ENCODE data around the gene ATL2.
"Not testable (repeated sequence)": the region's sequence is repeated elsewhere in the genome, so short reads cannot be mapped to it uniquely, and the experiment has no call there.

Gene ATL2

DNA sequence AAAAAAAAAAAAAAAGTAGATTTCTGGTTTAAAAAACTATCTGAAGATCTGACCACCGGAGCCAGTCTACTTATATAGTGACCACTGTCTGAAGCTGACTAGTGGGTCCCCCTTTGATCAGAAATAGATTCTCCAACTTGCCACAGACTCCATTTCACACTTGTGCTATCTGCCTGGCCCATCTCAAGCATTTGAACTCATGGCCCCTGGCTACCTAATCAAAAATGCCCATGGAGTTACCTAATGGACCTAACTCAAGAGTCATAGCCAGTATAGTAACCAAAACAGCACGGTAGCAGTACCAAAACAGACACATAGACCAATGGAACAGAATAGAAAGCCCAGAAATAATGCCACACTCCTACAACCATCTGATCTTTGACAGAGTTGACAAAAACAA, 17.0 kb upstream of the ATL2 start:
- DNase-seq (ENCODE audit: extremely low read depth in 1 of 2, low read depth in 1 of 2), result no peak

DNA sequence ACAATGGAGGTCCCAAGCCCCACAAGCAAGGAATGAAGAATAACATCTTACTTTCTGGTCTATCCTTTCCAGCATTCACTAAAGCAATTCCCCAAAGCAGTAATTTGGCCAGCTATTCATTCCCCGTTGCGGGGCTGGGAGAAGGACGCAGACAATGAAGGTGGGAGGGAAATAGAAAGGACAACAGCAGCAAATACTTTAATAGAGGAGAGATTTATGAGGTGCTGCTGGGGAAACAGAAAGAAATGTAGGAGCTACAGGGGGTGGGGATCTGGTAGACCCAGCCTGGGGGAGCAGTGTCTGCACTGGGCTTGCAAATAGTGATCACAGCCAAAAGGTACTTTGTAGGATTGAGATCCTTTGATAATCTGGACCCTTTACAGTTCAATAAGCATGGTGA, 13.9 kb upstream of the ATL2 start:
- DNase-seq (ENCODE audit: extremely low read depth in 1 of 2, low read depth in 1 of 2), result no peak

- DNase-seq (ENCODE audit: extremely low read depth in 1 of 2, low read depth in 1 of 2), result no peak
These were observed 10.8 kb upstream of the ATL2 start for GRCh38 chr2:38387887-38388286.

DNA sequence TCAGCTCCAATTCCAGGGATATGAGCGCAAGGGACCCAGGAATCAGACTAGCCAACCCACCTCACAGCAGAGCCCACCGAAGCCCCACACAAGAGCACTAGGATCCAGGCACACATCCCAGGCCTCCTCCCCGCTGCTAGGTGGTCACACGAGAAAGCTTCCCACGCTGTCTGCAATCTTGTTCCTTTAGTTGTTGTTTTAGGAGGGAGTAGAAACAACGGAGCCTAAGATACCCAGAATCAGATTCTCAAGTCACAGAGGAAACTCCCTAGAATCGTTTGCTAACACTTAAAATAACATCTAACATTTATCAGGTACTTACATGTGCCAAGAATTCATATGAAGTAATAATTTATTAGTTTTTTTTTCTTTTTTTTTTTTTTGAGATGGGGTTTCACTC, 9.7 kb upstream of the ATL2 start:
- DNase-seq (ENCODE audit: extremely low read depth in 1 of 2, low read depth in 1 of 2), result no peak

DNA sequence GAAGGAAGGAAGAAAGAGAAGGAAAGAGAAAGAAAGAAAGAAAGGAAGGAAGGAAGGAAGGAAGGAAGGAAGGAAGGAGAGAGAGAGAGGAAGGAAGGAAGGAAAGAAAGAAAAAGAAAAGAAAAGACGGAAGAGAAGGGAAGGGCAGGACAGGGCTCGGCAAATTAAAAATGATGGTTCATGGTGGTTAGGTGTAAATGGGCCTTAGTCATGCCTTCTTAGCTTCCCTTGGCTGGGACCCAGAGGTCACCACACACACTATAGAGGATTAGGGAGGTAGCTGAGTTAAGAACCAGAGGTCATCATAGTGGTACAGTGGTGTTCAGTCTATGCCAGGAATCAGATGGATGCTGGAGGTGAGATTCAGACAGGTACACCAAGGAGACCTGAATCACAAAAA, 9.3 kb upstream of the ATL2 start:
- DNase-seq (ENCODE audit: extremely low read depth in 1 of 2, low read depth in 1 of 2), result no peak

- no peak for DNase-seq (ENCODE audit: extremely low read depth in 1 of 2, low read depth in 1 of 2)
These were observed 7.3 kb upstream of the ATL2 start for GRCh38 chr2:38384338-38384737.

- not testable (repeated sequence) for DNase-seq (ENCODE audit: extremely low read depth in 1 of 2, low read depth in 1 of 2)
These were observed 6.7 kb upstream of the ATL2 start for GRCh38 chr2:38383741-38384140.

DNA sequence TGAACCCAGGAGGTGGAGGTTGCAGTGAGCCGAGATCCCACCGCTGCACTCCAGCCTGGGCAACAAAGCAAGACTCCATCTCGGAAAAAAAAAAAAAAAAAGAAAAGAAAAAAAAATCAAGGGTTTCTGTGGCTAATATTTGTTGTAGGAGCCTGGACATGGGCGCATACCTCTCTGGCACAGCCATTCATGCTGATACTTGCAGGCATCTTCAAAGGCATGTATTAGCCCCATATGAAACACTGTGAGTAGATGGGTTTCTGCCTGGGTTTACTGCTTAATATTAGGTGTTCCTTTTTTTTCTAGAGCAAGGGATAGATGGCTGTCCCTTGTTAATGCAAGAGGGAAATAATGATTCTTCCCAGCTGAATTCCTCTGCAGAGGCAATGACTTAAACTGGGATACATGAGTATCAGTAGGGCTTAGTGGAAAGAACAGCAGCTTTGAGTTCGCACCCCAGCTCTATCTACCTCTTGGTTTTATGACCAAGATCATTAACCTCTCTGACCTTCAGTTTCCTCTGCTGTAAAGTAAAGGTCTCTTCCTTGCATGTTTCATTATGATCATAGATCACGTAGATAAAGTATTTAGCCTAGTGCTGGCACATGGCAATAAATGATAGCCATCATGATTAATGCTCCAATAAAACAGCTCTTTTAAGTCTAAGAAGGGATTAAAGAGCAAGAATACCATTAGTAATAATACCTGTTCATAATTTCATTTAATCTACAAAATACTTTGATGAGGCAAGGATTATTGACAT, 4.5 kb upstream of the ATL2 start:
- DNase-seq (ENCODE audit: extremely low read depth in 1 of 2, low read depth in 1 of 2), result no peak

- DNase-seq (ENCODE audit: extremely low read depth in 1 of 2, low read depth in 1 of 2), result no peak
These were observed 3.5 kb upstream of the ATL2 start for GRCh38 chr2:38380397-38381130.

DNA sequence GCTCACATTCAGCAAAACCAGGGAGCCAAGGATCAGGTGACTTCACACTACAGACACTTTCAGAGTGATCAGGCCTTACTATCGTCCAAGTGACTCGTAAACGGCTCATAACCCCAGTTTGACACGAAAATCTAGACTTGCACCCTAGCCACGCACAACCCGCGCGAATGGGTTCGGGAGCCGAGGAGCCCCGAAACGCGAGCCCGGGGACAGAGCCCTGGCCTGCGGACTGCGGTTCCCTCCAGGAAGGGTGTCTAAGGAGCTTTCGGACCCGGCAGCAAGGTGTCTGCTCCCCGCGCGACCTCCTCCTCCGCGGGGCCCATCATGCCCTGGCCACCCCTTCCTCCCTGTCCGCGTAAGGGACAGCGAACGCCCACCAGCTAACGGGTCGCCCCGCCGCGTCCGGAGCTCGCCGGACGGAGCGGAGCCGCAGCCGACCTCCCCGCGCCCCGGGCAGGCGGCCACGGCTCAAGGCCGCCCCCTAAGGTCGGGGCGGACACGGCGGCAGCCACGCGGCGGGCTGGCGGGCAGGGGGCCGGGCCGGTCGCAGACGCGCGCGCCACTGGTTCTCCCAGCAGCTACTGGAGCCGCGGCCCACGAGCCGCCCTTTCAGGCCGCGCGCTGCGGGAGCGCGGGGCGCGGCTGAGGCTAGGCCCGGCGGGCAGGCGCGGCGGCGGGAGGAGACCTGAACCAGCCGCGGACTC, 575 bp downstream of the ATL2 start:
- DNase-seq (ENCODE audit: extremely low read depth in 1 of 2, low read depth in 1 of 2), result peak in 1 of 2 donors; percentile 25

- peak in 1 of 2 donors; percentile 22 for DNase-seq (ENCODE audit: extremely low read depth in 1 of 2, low read depth in 1 of 2)
These were observed 1.3 kb downstream of the ATL2 start for GRCh38 chr2:38375696-38376345.

DNA sequence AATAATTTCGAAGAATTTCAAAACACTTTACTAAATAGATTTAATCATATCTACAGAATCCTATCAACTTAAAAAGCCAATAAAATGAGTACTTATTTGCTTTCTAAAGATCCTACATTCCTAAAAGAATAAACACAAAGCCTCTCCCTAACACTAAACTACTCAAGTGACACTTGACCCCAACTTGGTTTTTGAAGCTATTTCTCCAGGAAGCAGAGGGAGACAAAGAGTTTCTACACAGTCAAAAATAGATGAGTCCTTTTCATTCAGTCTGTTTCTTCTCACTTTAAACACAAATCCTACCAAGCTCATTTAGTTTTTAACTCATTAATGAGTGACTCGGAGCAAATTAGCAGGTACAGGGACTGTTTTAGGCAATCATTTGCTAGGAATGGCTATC, 2.1 kb downstream of the ATL2 start:
- no peak for DNase-seq (ENCODE audit: extremely low read depth in 1 of 2, low read depth in 1 of 2)

DNA sequence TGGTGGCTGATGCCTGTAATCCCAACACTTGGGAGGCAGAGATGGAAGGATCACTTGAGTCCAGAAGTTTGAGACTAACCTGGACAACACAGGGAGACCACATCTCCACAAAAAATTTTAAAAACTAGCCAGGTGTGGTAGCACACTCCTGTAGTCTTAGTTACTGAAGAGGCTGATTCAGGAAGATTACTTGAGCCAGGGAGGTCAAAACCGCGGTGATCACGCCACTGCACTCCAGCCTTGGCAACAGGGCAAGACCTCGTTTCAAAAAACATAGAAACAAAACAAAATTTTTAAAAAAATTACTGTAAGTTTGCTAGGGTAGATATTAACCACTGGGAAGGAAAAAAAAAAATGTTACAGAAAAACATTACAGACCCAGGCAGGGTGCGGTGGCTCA, 5.8 kb downstream of the ATL2 start:
- DNase-seq (ENCODE audit: extremely low read depth in 1 of 2, low read depth in 1 of 2), result no peak

DNA sequence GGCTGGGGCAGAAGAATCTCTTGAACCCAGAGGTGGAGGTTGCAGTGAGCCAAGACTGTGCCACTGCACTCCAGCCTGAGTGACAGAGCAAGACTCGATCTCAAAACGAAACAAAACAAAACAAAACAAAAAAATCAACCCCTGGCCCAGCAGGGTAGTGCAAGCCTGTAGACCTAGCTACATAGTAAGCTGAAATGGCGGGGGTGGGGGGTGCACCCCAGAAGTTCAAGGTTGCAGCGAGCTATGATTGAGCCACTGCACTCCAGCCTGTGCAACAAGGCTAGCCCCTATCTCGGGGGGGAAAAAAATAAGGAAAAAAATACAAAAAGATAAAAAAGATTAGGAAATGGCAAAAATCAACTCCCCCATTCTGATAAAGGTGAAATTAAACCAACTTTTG, 6.4 kb downstream of the ATL2 start:
- no peak for DNase-seq (ENCODE audit: extremely low read depth in 1 of 2, low read depth in 1 of 2)

- DNase-seq (ENCODE audit: extremely low read depth in 1 of 2, low read depth in 1 of 2), result no peak
These were observed 14.8 kb downstream of the ATL2 start for GRCh38 chr2:38362232-38362631.

- DNase-seq (ENCODE audit: extremely low read depth in 1 of 2, low read depth in 1 of 2), result no peak
These were observed 16.9 kb downstream of the ATL2 start for GRCh38 chr2:38360177-38360576.

GRCh38 chr2:38353402-38353801, 23.7 kb downstream of the ATL2 start:
- DNase-seq (ENCODE audit: extremely low read depth in 1 of 2, low read depth in 1 of 2), result no peak

DNA sequence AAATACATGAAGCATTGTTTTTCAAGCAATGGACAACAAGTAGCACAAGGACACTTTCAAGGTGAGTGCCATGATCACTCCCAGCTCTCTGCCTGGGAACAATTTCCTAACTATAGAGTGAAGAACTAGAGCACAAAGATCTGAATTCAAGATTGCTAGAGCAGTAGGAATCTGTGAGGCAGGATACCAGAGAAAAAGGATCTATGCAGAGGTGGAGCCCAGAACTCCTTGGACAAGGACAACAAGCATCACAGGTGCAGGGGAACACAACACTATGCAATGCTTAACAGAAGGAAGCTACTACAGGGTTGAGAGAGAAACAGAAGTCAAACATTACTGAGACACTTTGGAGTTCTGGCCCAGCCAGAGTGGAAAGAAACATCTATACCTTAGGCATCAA, 24.7 kb downstream of the ATL2 start:
- no peak for DNase-seq (ENCODE audit: extremely low read depth in 1 of 2, low read depth in 1 of 2)

- DNase-seq (ENCODE audit: extremely low read depth in 1 of 2, low read depth in 1 of 2), result no peak
These were observed 31.6 kb downstream of the ATL2 start for GRCh38 chr2:38345323-38346038.

DNA sequence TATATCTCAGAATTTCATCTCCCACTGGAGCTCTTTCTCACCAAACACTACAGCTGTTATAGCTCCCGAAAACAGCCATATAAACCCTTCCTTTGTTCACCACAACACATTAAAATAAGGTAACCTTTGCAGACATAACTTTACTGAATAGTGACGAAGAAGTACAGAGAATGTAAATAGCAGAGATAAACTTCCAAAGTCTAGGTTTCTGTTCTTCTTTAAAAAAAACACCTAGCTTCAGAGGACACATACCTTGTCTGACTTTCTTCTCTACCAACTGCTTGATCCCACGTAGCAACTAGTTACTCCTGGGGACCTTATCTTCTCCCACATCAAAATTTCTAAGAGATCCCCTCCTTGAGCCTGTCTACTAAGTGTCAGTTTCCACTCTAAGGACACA, 32.3 kb downstream of the ATL2 start:
- DNase-seq (ENCODE audit: extremely low read depth in 1 of 2, low read depth in 1 of 2), result no peak

GRCh38 chr2:38343212-38343611, 33.9 kb downstream of the ATL2 start:
- no peak for DNase-seq (ENCODE audit: extremely low read depth in 1 of 2, low read depth in 1 of 2)
